Nephron progenitor cell (in vitro differentiated cells): ENCODE results near the gene LIPI.
"Not testable (repeated sequence)": the region's sequence is repeated elsewhere in the genome, so short reads cannot be mapped to it uniquely, and the experiment has no call there.

Experiments used
- DNase-seq: peaks from one replicate; pipeline ENCODE4 v3.0.0; 2021
- H3K27ac Mint-ChIP-seq: 2 replicates; pipeline ENCODE4 v1.8.0; 2021; ENCODE audit warnings: mild to moderate bottlenecking, moderate library complexity, mixed read lengths
- H3K27me3 Mint-ChIP-seq: 2 replicates; pipeline ENCODE4 v1.8.0; 2021; ENCODE audit warnings: mild to moderate bottlenecking, low read depth, mixed read lengths; ENCODE audit not compliant: poor library complexity
- H3K36me3 Mint-ChIP-seq: 2 replicates; pipeline ENCODE4 v1.8.0; 2021; ENCODE audit warnings: low read depth, mixed read lengths
- H3K4me1 Mint-ChIP-seq: 2 replicates; pipeline ENCODE4 v1.8.0; 2021; ENCODE audit warnings: mixed read lengths
- H3K4me3 Mint-ChIP-seq: 2 replicates; pipeline ENCODE4 v1.8.0; 2021; ENCODE audit warnings: mild to moderate bottlenecking, moderate library complexity, mixed read lengths
- H3K9me3 Mint-ChIP-seq: 2 replicates; pipeline ENCODE4 v1.8.0; 2021; ENCODE audit warnings: mild to moderate bottlenecking, moderate library complexity, mixed read lengths
- CTCF ChIP-seq: fragments of 200-600 bp; sonication (generic); IDR thresholded peaks from 2 replicates; pipeline ENCODE4 v1.5.0; 2021; ENCODE audit warnings: antibody characterized with exemption

Gene LIPI

GRCh38 chr21:14115646-14116045 is 95.1 kb downstream of the LIPI start:
- Mint-ChIP-seq H3K9me3 (peaks cover 64% of the 10 kb centered on the region), H3K4me1 (no peaks in the 10 kb centered on the region), H3K27me3 (no peaks in the 10 kb centered on the region), H3K4me3 (no peak overlapping the region), H3K27ac (no peak overlapping the region), H3K36me3 (peaks cover 29% of the 10 kb centered on the region)
- no peak for TF ChIP-seq CTCF
- DNase-seq, result no peak

GRCh38 chr21:14114251-14114650 is 96.5 kb downstream of the LIPI start:
- H3K4me1 Mint-ChIP-seq, result no peaks in the 10 kb centered on the region

GRCh38 chr21:14104564-14104963 is 106.2 kb downstream of the LIPI start:
- Mint-ChIP-seq H3K36me3 (peaks cover 20% of the 10 kb centered on the region), H3K9me3 (peaks cover 38% of the 10 kb centered on the region), H3K27ac (peak overlapping the region; percentile 33)
- H3K4me1 Mint-ChIP-seq, H3K4me3 Mint-ChIP-seq, DNase-seq, H3K27me3 Mint-ChIP-seq: not testable (repeated sequence)

More at GRCh38 chr21:14114251-14114650, 96.5 kb downstream of the LIPI start:
- DNase-seq, result no peak
- H3K4me3 Mint-ChIP-seq, result no peak overlapping the region
- H3K36me3 Mint-ChIP-seq, result peaks cover 33% of the 10 kb centered on the region
- H3K27me3 Mint-ChIP-seq, result no peaks in the 10 kb centered on the region
- H3K27ac Mint-ChIP-seq, result no peak overlapping the region
- no peak for TF ChIP-seq CTCF
- peaks cover 54% of the 10 kb centered on the region for H3K9me3 Mint-ChIP-seq

GRCh38 chr21:14099570-14099969 is 111.2 kb downstream of the LIPI start:
- no peak for DNase-seq
- H3K9me3 Mint-ChIP-seq, result peaks cover 60% of the 10 kb centered on the region
- H3K36me3 Mint-ChIP-seq, result peaks cover 45% of the 10 kb centered on the region
- TF ChIP-seq CTCF, result no peak
- H3K27ac Mint-ChIP-seq, result no peak overlapping the region
- no peaks in the 10 kb centered on the region for H3K4me1 Mint-ChIP-seq
- peaks cover 4% of the 10 kb centered on the region for H3K27me3 Mint-ChIP-seq
- H3K4me3 Mint-ChIP-seq, result no peak overlapping the region

DNA sequence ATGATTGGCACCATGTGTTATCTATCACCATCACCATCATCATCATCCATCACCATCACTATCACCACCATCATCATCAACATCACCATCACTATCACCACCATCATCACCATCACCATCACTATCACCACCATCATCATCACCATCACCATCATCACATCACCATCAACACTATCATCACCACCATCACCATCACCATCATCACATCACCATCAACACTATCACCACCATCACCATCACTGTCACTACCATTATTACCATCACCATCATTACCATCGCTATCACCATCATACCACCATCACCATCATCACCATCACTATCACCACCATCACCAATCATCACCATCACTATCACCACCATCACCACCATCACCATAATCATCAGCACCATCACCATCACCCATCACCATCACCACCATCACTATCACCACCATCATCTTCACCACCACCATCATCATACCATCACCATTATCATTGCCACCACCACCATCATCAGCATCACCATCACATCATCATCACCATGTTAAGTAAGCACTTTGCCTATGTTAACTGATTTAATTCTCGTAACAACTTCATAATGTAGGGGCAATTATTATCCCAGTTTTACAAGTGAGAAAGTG is 112.8 kb downstream of the LIPI start:
- no peak overlapping the region for H3K27ac Mint-ChIP-seq
- H3K36me3 Mint-ChIP-seq, result peaks cover 34% of the 10 kb centered on the region
- H3K4me3 Mint-ChIP-seq, result no peak overlapping the region
- TF ChIP-seq CTCF, result no peak
- peaks cover 52% of the 10 kb centered on the region for H3K9me3 Mint-ChIP-seq
- DNase-seq, result no peak
- H3K27me3 Mint-ChIP-seq, result peaks cover 4% of the 10 kb centered on the region
- no peaks in the 10 kb centered on the region for H3K4me1 Mint-ChIP-seq

DNA sequence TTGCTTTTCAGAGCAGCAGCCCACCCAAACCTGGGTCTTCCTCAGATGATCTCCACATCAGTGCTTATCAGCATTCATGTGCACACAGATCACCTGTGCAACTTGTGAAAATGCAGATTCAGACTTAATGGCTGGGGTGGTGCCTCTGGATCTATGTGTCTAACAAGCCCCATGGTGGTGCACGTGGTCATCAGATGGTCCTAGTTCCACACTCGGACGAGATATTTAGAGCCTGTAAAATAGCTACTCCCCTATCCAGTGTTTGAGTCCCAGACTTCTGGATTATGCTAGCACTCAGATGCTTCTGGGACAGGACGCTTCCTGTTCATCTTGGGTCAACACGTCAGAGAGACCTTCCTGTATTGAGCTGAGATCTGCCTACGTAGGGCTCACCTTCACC is 114.2 kb downstream of the LIPI start:
- Mint-ChIP-seq H3K27me3 (peaks cover 4% of the 10 kb centered on the region), H3K4me1 (no peaks in the 10 kb centered on the region), H3K36me3 (peaks cover 38% of the 10 kb centered on the region), H3K4me3 (no peak overlapping the region), H3K9me3 (peaks cover 52% of the 10 kb centered on the region), H3K27ac (no peak overlapping the region)
- DNase-seq, result no peak
- TF ChIP-seq CTCF, result no peak
